ENCODE data around the gene SMIM17. TPM values are rescaled to one million over a fixed set of nuclear protein-coding genes. Genes with fewer than 3 reads are reported as not detected.

Gene SMIM17
- total and polyA plus RNA-seq, 4 donors: 0.28 TPM; not detected in 3

DNA sequence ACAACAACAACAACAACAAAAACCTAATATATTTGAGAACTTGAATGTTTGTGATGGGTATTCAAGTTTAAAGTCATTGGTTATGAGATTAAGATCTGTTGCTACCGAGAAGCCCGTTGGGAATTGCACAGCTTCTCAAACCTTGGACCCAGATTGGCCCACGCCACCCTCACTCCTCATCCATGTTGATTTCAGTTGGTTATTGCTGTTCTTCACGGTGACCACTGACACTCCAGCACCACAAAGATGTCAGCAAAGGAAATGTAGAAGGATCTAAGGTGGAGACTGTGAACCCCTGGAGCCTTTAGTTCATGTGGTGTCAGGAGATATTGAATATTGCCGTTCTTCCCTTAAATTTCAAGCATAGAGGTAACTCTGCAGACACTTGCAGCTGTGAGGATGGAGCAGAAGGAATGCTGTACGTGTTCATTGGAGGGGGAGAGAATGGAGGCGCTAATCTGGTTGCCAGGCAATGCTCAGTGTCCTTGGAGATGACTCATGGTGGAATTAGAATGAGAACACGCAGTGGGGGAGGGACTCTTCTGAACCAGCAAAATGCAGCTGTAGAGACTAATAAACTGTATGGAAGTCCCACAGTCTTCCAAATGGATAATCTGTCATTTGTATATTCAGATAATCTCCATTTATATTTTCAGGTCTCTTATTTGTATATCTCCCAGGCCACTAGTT lies 49.4 kb downstream of the SMIM17 start:
- Histone ChIP-seq H3K27ac (ENCODE audit: low read depth in 1 of 2, low read length in 2 of 2) (no peak overlapping the region), H3K9me3 (ENCODE audit: control insufficient read depth in 4 of 4, low read length in 3 of 4) (peaks cover 0 to 15% (median 7%) of the 10 kb centered on the region in 4 donors), H3K4me3 (ENCODE audit: low read depth in 1 of 3, low read length in 3 of 3) (no peak overlapping the region), H3K27me3 (ENCODE audit: control insufficient read depth in 4 of 4, insufficient read depth in 4 of 4, low read length in 3 of 4) (peaks cover 0 to 3% (median 0%) of the 10 kb centered on the region in 4 donors), H3K9ac (ENCODE audit: low read depth in 1 of 2, low read length in 2 of 2) (no peak overlapping the region), H3K36me3 (ENCODE audit: control insufficient read depth in 4 of 4, insufficient read depth in 3 of 4, low read depth in 1 of 4, low read length in 3 of 4) (no peaks in the 10 kb centered on the region), H3K4me1 (ENCODE audit: control insufficient read depth in 4 of 4, insufficient read depth in 4 of 4, low read length in 3 of 4) (no peaks in the 10 kb centered on the region)
- DNase-seq (ENCODE audit: low spot score): no peak
- no peak for TF ChIP-seq FOXA2 (IDR thresholded peaks at IDR 0.05)
- no peak for TF ChIP-seq SP1 (IDR thresholded peaks at IDR 0.05)
- TF ChIP-seq, protein P1, sequence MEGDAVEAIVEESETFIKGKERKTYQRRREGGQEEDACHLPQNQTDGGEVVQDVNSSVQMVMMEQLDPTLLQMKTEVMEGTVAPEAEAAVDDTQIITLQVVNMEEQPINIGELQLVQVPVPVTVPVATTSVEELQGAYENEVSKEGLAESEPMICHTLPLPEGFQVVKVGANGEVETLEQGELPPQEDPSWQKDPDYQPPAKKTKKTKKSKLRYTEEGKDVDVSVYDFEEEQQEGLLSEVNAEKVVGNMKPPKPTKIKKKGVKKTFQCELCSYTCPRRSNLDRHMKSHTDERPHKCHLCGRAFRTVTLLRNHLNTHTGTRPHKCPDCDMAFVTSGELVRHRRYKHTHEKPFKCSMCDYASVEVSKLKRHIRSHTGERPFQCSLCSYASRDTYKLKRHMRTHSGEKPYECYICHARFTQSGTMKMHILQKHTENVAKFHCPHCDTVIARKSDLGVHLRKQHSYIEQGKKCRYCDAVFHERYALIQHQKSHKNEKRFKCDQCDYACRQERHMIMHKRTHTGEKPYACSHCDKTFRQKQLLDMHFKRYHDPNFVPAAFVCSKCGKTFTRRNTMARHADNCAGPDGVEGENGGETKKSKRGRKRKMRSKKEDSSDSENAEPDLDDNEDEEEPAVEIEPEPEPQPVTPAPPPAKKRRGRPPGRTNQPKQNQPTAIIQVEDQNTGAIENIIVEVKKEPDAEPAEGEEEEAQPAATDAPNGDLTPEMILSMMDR (IDR thresholded peaks at IDR 0.05; ENCODE audit: low read depth, low read length, missing input control): no peak
- no peak for TF ChIP-seq GABPA (IDR thresholded peaks at IDR 0.05 in 1 of 2, conservative IDR thresholded peaks at IDR 0.05 in 1 of 2)
- TF ChIP-seq HNF4A (conservative IDR thresholded peaks at IDR 0.05): no peak
- TF ChIP-seq, protein P2, sequence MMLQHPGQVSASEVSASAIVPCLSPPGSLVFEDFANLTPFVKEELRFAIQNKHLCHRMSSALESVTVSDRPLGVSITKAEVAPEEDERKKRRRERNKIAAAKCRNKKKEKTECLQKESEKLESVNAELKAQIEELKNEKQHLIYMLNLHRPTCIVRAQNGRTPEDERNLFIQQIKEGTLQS (IDR thresholded peaks at IDR 0.05): no peak
- TF ChIP-seq FOXA1 (IDR thresholded peaks at IDR 0.05): no peak
- TF ChIP-seq HNF4G (IDR thresholded peaks at IDR 0.05): no peak
- TF ChIP-seq TAF1 (conservative IDR thresholded peaks at IDR 0.05): no peak
- TF ChIP-seq, protein P3, sequence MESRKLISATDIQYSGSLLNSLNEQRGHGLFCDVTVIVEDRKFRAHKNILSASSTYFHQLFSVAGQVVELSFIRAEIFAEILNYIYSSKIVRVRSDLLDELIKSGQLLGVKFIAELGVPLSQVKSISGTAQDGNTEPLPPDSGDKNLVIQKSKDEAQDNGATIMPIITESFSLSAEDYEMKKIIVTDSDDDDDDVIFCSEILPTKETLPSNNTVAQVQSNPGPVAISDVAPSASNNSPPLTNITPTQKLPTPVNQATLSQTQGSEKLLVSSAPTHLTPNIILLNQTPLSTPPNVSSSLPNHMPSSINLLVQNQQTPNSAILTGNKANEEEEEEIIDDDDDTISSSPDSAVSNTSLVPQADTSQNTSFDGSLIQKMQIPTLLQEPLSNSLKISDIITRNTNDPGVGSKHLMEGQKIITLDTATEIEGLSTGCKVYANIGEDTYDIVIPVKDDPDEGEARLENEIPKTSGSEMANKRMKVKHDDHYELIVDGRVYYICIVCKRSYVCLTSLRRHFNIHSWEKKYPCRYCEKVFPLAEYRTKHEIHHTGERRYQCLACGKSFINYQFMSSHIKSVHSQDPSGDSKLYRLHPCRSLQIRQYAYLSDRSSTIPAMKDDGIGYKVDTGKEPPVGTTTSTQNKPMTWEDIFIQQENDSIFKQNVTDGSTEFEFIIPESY (IDR thresholded peaks at IDR 0.05): no peak
- TF ChIP-seq NR2F2 (IDR thresholded peaks at IDR 0.05): no peak
- WGBS: 66% methylated on average over 8 of the region's 8 CpGs

DNA sequence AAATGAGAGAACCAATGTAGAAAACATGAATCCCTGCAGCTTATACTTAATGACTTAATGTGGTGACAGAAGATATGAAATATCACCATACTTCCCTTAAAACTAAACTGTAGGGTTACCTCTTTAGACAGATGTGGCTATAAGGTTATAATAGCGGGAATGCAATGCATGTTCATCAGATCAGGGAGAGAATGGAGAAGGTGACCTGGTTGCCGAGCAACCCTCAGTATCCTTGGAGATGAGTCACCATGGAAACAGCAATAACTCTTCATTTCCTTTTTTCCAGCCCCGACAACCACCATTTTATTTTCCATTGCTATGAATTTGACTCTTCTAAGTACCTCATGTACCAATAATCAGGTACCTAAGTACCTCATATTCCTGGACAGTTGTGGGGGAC lies 56.6 kb downstream of the SMIM17 start:
- whole genome bisulfite sequencing: 67% methylated on average over 3 of the region's 3 CpGs
- TF ChIP-seq HNF4G (IDR thresholded peaks at IDR 0.05) (no peak), FOXA1 (IDR thresholded peaks at IDR 0.05) (no peak), RXRA (IDR thresholded peaks at IDR 0.05) (no peak), YY1 (IDR thresholded peaks at IDR 0.05) (no peak), RAD21 (IDR thresholded peaks at IDR 0.05) (no peak), EGR1 (IDR thresholded peaks at IDR 0.05; ENCODE audit: low read depth in 2 of 2) (no peak), NR2F2 (IDR thresholded peaks at IDR 0.05) (no peak), FOXA2 (IDR thresholded peaks at IDR 0.05) (no peak), JUND (IDR thresholded peaks at IDR 0.05) (no peak), HNF4A (conservative IDR thresholded peaks at IDR 0.05) (no peak), TAF1 (conservative IDR thresholded peaks at IDR 0.05) (no peak), GABPA (IDR thresholded peaks at IDR 0.05 in 1 of 2, conservative IDR thresholded peaks at IDR 0.05 in 1 of 2) (no peak)
- TF ChIP-seq, protein P2 (IDR thresholded peaks at IDR 0.05): no peak
- TF ChIP-seq, protein P4, sequence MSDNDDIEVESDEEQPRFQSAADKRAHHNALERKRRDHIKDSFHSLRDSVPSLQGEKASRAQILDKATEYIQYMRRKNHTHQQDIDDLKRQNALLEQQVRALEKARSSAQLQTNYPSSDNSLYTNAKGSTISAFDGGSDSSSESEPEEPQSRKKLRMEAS (IDR thresholded peaks at IDR 0.05): no peak
- TF ChIP-seq, protein P3 (IDR thresholded peaks at IDR 0.05): no peak
- TF ChIP-seq, protein P1 (IDR thresholded peaks at IDR 0.05; ENCODE audit: low read depth, low read length, missing input control): no peak
- TF ChIP-seq, protein P5, sequence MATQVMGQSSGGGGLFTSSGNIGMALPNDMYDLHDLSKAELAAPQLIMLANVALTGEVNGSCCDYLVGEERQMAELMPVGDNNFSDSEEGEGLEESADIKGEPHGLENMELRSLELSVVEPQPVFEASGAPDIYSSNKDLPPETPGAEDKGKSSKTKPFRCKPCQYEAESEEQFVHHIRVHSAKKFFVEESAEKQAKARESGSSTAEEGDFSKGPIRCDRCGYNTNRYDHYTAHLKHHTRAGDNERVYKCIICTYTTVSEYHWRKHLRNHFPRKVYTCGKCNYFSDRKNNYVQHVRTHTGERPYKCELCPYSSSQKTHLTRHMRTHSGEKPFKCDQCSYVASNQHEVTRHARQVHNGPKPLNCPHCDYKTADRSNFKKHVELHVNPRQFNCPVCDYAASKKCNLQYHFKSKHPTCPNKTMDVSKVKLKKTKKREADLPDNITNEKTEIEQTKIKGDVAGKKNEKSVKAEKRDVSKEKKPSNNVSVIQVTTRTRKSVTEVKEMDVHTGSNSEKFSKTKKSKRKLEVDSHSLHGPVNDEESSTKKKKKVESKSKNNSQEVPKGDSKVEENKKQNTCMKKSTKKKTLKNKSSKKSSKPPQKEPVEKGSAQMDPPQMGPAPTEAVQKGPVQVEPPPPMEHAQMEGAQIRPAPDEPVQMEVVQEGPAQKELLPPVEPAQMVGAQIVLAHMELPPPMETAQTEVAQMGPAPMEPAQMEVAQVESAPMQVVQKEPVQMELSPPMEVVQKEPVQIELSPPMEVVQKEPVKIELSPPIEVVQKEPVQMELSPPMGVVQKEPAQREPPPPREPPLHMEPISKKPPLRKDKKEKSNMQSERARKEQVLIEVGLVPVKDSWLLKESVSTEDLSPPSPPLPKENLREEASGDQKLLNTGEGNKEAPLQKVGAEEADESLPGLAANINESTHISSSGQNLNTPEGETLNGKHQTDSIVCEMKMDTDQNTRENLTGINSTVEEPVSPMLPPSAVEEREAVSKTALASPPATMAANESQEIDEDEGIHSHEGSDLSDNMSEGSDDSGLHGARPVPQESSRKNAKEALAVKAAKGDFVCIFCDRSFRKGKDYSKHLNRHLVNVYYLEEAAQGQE (IDR thresholded peaks at IDR 0.05): no peak
- H3K4me3 ChIP-seq (ENCODE audit: low read depth in 1 of 3, low read length in 3 of 3): no peak overlapping the region
- H3K9ac ChIP-seq (ENCODE audit: low read depth in 1 of 2, low read length in 2 of 2): no peak overlapping the region
- peaks cover 0 to 4% (median 0%) of the 10 kb centered on the region in 4 donors for H3K9me3 ChIP-seq (ENCODE audit: control insufficient read depth in 4 of 4, low read length in 3 of 4)
- H3K4me1 ChIP-seq (ENCODE audit: control insufficient read depth in 4 of 4, insufficient read depth in 4 of 4, low read length in 3 of 4): no peaks in the 10 kb centered on the region
- no peak overlapping the region for H3K27ac ChIP-seq (ENCODE audit: low read depth in 1 of 2, low read length in 2 of 2)
- no peaks in the 10 kb centered on the region for H3K27me3 ChIP-seq (ENCODE audit: control insufficient read depth in 4 of 4, insufficient read depth in 4 of 4, low read length in 3 of 4)
- H3K36me3 ChIP-seq (ENCODE audit: control insufficient read depth in 4 of 4, insufficient read depth in 3 of 4, low read depth in 1 of 4, low read length in 3 of 4): no peaks in the 10 kb centered on the region
- DNase-seq (ENCODE audit: low spot score): no peak

Measured in liver (tissue), 9 donors.